Measurements from ENCODE around the gene NEK1. TPM values are rescaled to one million over a fixed set of nuclear protein-coding genes. Genes with fewer than 3 reads are reported as not detected.

NEK1 gene
- total RNA-seq, 1 experiment from 2014 or later: 8.7 TPM

DNA sequence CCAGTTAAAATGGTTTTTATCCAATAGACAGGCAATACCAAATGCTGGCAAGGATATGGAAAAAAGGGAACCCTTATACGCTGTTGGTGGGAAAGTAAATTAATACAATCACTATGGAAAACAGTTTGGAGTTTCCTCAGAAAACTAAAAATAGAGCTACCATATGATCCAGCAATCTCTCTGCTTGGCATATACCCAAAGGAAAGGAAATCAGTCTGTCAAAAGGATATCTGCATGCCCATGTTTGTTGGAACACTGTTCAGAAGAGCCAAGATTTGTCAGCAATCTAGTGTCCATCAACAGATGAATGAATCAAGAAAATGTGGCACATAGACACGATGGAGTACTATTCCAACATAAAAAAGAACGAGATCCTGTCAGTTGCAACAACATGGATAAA lies 250.6 kb downstream of the NEK1 start:
- H3K27me3 Mint-ChIP-seq (ENCODE audit: insufficient read depth, unreplicated experiment): no peaks in the 10 kb centered on the region
- POLR2A ChIA-PET: no interaction called here
- Histone ChIP-seq H3K27me3 (replicated peaks; ENCODE audit: control insufficient read depth, insufficient read depth, low read length) (no peaks in the 10 kb centered on the region), H3K4me1 (no peaks in the 10 kb centered on the region), H3K36me3 (ENCODE audit: control insufficient read depth, insufficient read depth, low read length) (no peaks in the 10 kb centered on the region), H3K9me3 (no peaks in the 10 kb centered on the region), H3K4me3 (ENCODE audit: low read depth, low read length) (no peak overlapping the region)
- H3K27ac Mint-ChIP-seq (ENCODE audit: unreplicated experiment): no peak overlapping the region
- TF ChIP-seq, protein P1, sequence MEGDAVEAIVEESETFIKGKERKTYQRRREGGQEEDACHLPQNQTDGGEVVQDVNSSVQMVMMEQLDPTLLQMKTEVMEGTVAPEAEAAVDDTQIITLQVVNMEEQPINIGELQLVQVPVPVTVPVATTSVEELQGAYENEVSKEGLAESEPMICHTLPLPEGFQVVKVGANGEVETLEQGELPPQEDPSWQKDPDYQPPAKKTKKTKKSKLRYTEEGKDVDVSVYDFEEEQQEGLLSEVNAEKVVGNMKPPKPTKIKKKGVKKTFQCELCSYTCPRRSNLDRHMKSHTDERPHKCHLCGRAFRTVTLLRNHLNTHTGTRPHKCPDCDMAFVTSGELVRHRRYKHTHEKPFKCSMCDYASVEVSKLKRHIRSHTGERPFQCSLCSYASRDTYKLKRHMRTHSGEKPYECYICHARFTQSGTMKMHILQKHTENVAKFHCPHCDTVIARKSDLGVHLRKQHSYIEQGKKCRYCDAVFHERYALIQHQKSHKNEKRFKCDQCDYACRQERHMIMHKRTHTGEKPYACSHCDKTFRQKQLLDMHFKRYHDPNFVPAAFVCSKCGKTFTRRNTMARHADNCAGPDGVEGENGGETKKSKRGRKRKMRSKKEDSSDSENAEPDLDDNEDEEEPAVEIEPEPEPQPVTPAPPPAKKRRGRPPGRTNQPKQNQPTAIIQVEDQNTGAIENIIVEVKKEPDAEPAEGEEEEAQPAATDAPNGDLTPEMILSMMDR (IDR thresholded peaks at IDR 0.05; ENCODE audit: insufficient read depth in 1 of 2, low read depth in 1 of 2, low read length in 1 of 2, severe bottlenecking in 1 of 2, unreplicated experiment in 1 of 2): no peak
- intact Hi-C loops (cut with micrococcal nuclease; ENCODE audit: unreplicated experiment): no loop called here
- H3K4me3 Mint-ChIP-seq (ENCODE audit: unreplicated experiment): no peak overlapping the region
- CTCF ChIA-PET: no interaction called here
- no peaks in the 10 kb centered on the region for H3K4me1 Mint-ChIP-seq (ENCODE audit: low read depth, unreplicated experiment)
- H3K36me3 Mint-ChIP-seq (ENCODE audit: insufficient read depth, unreplicated experiment): no peaks in the 10 kb centered on the region
- no TSS peak for BruUV-seq (replicated peaks)
- DNase-seq: no peak
- peaks cover 11% of the 10 kb centered on the region for H3K9me3 Mint-ChIP-seq (ENCODE audit: unreplicated experiment)

DNA sequence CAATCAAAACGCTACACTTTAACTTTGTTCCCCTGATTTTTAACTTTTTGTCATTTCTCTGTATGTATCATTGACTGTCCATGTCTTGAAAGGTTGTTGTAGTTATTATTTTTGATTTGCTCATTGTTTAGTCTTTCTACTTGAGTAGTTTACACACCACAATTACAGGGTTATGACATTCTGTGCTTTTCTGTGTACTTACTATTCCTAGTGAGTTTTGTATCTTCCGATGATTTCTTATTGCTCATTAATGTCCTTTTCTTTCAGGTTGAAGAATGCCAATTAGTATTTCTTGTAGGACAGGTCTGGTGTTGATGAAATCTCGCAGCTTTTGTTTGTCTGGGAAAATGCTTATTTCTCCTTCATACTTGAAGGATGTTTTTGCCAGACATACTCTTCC lies 252.4 kb downstream of the NEK1 start:
- Histone ChIP-seq H3K9me3 (no peaks in the 10 kb centered on the region), H3K4me3 (ENCODE audit: low read depth, low read length) (no peak overlapping the region), H3K4me1 (no peaks in the 10 kb centered on the region), H3K27me3 (replicated peaks; ENCODE audit: control insufficient read depth, insufficient read depth, low read length) (no peaks in the 10 kb centered on the region), H3K36me3 (ENCODE audit: control insufficient read depth, insufficient read depth, low read length) (no peaks in the 10 kb centered on the region)
- intact Hi-C loops (cut with micrococcal nuclease; ENCODE audit: unreplicated experiment): no loop called here
- Mint-ChIP-seq H3K4me3 (ENCODE audit: unreplicated experiment) (no peak overlapping the region), H3K27ac (ENCODE audit: unreplicated experiment) (no peak overlapping the region), H3K9me3 (ENCODE audit: unreplicated experiment) (peaks cover 11% of the 10 kb centered on the region), H3K4me1 (ENCODE audit: low read depth, unreplicated experiment) (no peaks in the 10 kb centered on the region), H3K36me3 (ENCODE audit: insufficient read depth, unreplicated experiment) (no peaks in the 10 kb centered on the region), H3K27me3 (ENCODE audit: insufficient read depth, unreplicated experiment) (no peaks in the 10 kb centered on the region)
- ChIA-PET POLR2A (no interaction called here), CTCF (no interaction called here)
- no peak for DNase-seq
- no TSS peak for BruUV-seq (replicated peaks)
- TF ChIP-seq, protein P1 (IDR thresholded peaks at IDR 0.05; ENCODE audit: insufficient read depth in 1 of 2, low read depth in 1 of 2, low read length in 1 of 2, severe bottlenecking in 1 of 2, unreplicated experiment in 1 of 2): no peak

DNA sequence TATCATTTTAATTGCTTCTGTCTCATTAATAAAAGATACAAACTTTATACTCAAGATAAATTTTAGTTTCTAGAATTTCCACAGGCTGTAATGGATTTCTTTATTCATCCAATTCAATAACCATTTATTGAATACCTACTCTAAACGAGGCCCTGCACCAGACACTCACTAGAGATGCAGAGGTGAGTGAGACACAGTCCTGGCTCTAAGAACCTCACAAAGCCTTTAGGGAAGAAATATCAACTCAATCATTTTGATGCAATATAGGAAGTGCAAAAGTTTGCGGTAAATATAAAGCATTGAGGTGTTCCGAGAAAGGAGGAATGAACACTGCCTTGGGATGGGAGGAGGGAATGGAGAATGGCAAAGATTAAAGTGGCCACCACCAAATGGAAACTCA lies 260.0 kb downstream of the NEK1 start:
- H3K4me1 Mint-ChIP-seq (ENCODE audit: low read depth, unreplicated experiment): no peaks in the 10 kb centered on the region
- H3K4me3 ChIP-seq (ENCODE audit: low read depth, low read length): no peak overlapping the region
- no TSS peak for BruUV-seq (replicated peaks)
- no peaks in the 10 kb centered on the region for H3K27me3 Mint-ChIP-seq (ENCODE audit: insufficient read depth, unreplicated experiment)
- no peaks in the 10 kb centered on the region for H3K36me3 Mint-ChIP-seq (ENCODE audit: insufficient read depth, unreplicated experiment)
- no peak overlapping the region for H3K27ac Mint-ChIP-seq (ENCODE audit: unreplicated experiment)
- ChIA-PET POLR2A (no interaction called here), CTCF (no interaction called here)
- H3K4me1 ChIP-seq: no peaks in the 10 kb centered on the region
- no peaks in the 10 kb centered on the region for H3K27me3 ChIP-seq (replicated peaks; ENCODE audit: control insufficient read depth, insufficient read depth, low read length)
- no peaks in the 10 kb centered on the region for H3K36me3 ChIP-seq (ENCODE audit: control insufficient read depth, insufficient read depth, low read length)
- DNase-seq: no peak
- TF ChIP-seq, protein P1 (IDR thresholded peaks at IDR 0.05; ENCODE audit: insufficient read depth in 1 of 2, low read depth in 1 of 2, low read length in 1 of 2, severe bottlenecking in 1 of 2, unreplicated experiment in 1 of 2): no peak
- H3K4me3 Mint-ChIP-seq (ENCODE audit: unreplicated experiment): no peak overlapping the region
- no peaks in the 10 kb centered on the region for H3K9me3 Mint-ChIP-seq (ENCODE audit: unreplicated experiment)
- no peaks in the 10 kb centered on the region for H3K9me3 ChIP-seq
- intact Hi-C loops (cut with micrococcal nuclease; ENCODE audit: unreplicated experiment): no loop called here
